Psoas muscle (tissue), 8 donors: Measurements from ENCODE around the gene IFIT1. TPM values are rescaled to one million over a fixed set of nuclear protein-coding genes. Genes with fewer than 3 reads are reported as not detected.

Experiments
- ATAC-seq, 4 donors: fragments of 200-7000 bp; cut with Tn5 transposase; one replicate each; pipeline ENCODE4 v1.9.1; 2020; ENCODE audit warnings: moderate library complexity in 3 of 4, mild to moderate bottlenecking in 2 of 4
- DNase-seq, 2 donors: peaks; one replicate each; pipeline ENCODE4 v3.0.0-alpha.2; 2020
- H3K27ac ChIP-seq: fragments of 200-600 bp; one replicate; pipeline ENCODE4 v1.8.0; 2022
- H3K27me3 ChIP-seq, 3 donors: fragments of 200-600 bp in 1 of 3; one replicate each; pipeline versions ENCODE4 v1.6.1 to v1.8.0; 2013 to 2022; ENCODE audit warnings: low read length in 2 of 3, mild to moderate bottlenecking in 2 of 3, moderate library complexity in 1 of 3; ENCODE audit not compliant: insufficient read depth in 3 of 3
- H3K36me3 ChIP-seq, 2 donors: fragments of 200-600 bp in 1 of 2; one replicate each; pipeline versions ENCODE4 v1.6.1 to v1.8.0; 2013 to 2022; ENCODE audit warnings: low read depth in 1 of 2, mild to moderate bottlenecking in 1 of 2, moderate library complexity in 1 of 2; ENCODE audit not compliant: insufficient read depth in 1 of 2
- H3K4me1 ChIP-seq: fragments of 200-600 bp; one replicate; pipeline ENCODE4 v1.8.0; 2022
- H3K4me3 ChIP-seq: fragments of 200-600 bp; one replicate; pipeline ENCODE4 v1.8.0; 2022; ENCODE audit warnings: mild to moderate bottlenecking
- H3K9me3 ChIP-seq: fragments of 200-600 bp; one replicate; pipeline ENCODE4 v1.8.0; 2022
- whole genome bisulfite sequencing, 3 donors: extraction: QIAGEN DNeasy Blood & Tissue Kit; methylation state at CpG; one replicate each; pipeline versions ENCODE4 v1.1.6 to v1.1.7; 2013; 5-methylcytosine and 5-hydroxymethylcytosine counted together
- intact Hi-C, 2 donors: fragments of 100-400 bp; cut with DNase I; formaldehyde crosslinking; loops; one replicate each; pipeline versions ENCODE4 v1.11.0 to v1.14.2; 2022
- polyA plus RNA-seq, 3 donors: library from polyadenylated mRNA; stranded (reverse); fragments of 200-250 nt; gene quantifications; one replicate each; pipeline ENCODE4 v1.2.3, GENCODE V29; 2013
- total RNA-seq, 4 donors: library from RNA; stranded (reverse); fragmentation: NEBNext Ultra II Directional in 2 of 4; extraction: Animal tissue kit (Norgen Biotek cat#: 25700) in 2 of 4; gene quantifications; one replicate each; pipeline versions ENCODE4 v1.2.1 to v1.2.4, GENCODE V29; 2021 to 2023
- TF ChIP-seq, protein P1 (sequence below): fragments of 200-600 bp; IDR thresholded peaks from one replicate; pipeline ENCODE4 v1.8.0; 2022; ENCODE audit warnings: antibody characterized with exemption
- donor health status: healthy with polysubstance abuse.
- donor health status: DM: no; HTN: no; CAD: no; lungs with moderate emphysema.
- donor health status: Bipolar disorder and iron deficiency.
- donor health status: healthy.
- donor health status: DM: yes; HTN: yes; CAD: no.
- donor health status: DM: no; HTN: no; CAD: no.
- donor health status: DM: no; HTN: no; CAD: no.
- donor health status: DM: yes; HTN: yes; CAD: no.

The IFIT1 gene
- total and polyA plus RNA-seq, 7 donors: 1.6 to 22.5 (median 3.3) TPM

GRCh38 chr10:89419548-89419947 lies 27.1 kb downstream of the IFIT1 start:
- TF ChIP-seq, protein P1, sequence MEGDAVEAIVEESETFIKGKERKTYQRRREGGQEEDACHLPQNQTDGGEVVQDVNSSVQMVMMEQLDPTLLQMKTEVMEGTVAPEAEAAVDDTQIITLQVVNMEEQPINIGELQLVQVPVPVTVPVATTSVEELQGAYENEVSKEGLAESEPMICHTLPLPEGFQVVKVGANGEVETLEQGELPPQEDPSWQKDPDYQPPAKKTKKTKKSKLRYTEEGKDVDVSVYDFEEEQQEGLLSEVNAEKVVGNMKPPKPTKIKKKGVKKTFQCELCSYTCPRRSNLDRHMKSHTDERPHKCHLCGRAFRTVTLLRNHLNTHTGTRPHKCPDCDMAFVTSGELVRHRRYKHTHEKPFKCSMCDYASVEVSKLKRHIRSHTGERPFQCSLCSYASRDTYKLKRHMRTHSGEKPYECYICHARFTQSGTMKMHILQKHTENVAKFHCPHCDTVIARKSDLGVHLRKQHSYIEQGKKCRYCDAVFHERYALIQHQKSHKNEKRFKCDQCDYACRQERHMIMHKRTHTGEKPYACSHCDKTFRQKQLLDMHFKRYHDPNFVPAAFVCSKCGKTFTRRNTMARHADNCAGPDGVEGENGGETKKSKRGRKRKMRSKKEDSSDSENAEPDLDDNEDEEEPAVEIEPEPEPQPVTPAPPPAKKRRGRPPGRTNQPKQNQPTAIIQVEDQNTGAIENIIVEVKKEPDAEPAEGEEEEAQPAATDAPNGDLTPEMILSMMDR: no peak
- no peaks in the 10 kb centered on the region for H3K9me3 ChIP-seq
- peaks cover 0 to 15% of the 10 kb centered on the region in 2 donors for H3K36me3 ChIP-seq
- ATAC-seq (no peak), DNase-seq (no peak)
- intact Hi-C loops: no loop called here
- H3K27ac ChIP-seq: no peak overlapping the region
- no peak overlapping the region for H3K4me3 ChIP-seq
- no peaks in the 10 kb centered on the region for H3K27me3 ChIP-seq
- 21 to 52% (median 26%) methylated on average over 3 of the region's 3 CpGs for WGBS, 3 donors
- H3K4me1 ChIP-seq: no peaks in the 10 kb centered on the region

GRCh38 chr10:89421018-89421476 lies 28.6 kb downstream of the IFIT1 start:
- H3K9me3 ChIP-seq: no peaks in the 10 kb centered on the region
- ATAC-seq (no peak), DNase-seq (no peak)
- no peaks in the 10 kb centered on the region for H3K4me1 ChIP-seq
- no peak overlapping the region for H3K27ac ChIP-seq
- TF ChIP-seq, protein P1: no peak
- H3K4me3 ChIP-seq: no peak overlapping the region
- H3K27me3 ChIP-seq: no peaks in the 10 kb centered on the region
- peaks cover 0 to 15% of the 10 kb centered on the region in 2 donors for H3K36me3 ChIP-seq
- intact Hi-C loops: loop anchor here in 1 of 2 donors (10.0 kb wide), 1 partner anchor 284 kb away; the partner anchor contains the start of gene KIF20B
- WGBS, 3 donors: 85 to 96% (median 93%) methylated on average over 2 of the region's 2 CpGs

- intact Hi-C loops: loop anchor here (1.0 to 10.0 kb wide), 2 partner anchors 139 to 280 kb away; partner anchors contain the start of gene KIF20B (in 1 of the 2)
- no peak overlapping the region for H3K27ac ChIP-seq
- H3K4me3 ChIP-seq: no peak overlapping the region
- ATAC-seq (no peak), DNase-seq (no peak)
- no peaks in the 10 kb centered on the region for H3K27me3 ChIP-seq
- peaks cover 23% of the 10 kb centered on the region for H3K4me1 ChIP-seq
- WGBS, 3 donors: 85 to 88% (median 86%) methylated on average over 5 of the region's 5 CpGs
- H3K36me3 ChIP-seq: no peaks in the 10 kb centered on the region
- TF ChIP-seq, protein P1: no peak
- H3K9me3 ChIP-seq: no peaks in the 10 kb centered on the region
Observed at GRCh38 chr10:89425000-89425399, 32.6 kb downstream of the IFIT1 start.

DNA sequence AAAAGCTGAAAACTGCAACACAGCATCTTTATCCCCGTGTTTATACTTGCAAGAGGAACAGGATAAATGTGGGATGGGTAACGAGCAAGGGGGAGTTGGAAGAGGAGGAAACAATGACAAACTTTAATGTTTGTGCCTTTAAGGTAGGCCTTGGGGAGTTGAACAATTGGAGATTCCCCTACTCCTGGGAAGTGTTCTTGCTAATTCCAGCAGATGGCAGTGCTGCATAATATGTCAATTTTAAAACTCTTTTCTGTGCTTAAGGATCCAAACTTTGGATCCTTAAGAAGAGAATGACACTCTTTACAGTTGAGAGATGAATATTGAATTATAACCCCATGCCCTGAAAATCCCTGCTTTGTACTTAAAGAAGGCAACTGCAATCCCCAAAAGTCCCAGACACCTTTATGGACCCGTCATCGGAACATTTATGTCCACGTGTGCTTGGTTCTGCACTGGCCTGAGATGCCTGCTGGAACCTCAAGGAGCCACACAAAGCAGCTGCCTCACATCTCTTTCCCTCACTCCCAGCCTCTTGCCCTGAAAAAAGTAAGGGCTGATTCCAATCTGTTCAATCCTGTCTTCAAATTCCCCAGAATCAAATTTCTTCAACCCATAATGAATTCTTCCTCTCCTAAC lies 33.9 kb downstream of the IFIT1 start:
- no peaks in the 10 kb centered on the region for H3K27me3 ChIP-seq
- intact Hi-C loops: loop anchor here in 1 of 2 donors (2.0 to 10.0 kb wide), 2 partner anchors 140 to 278 kb away; partner anchors contain the start of gene KIF20B
- TF ChIP-seq, protein P1: peak; percentile 87
- DNase-seq: no peak
- 53 to 55% (median 53%) methylated on average over 5 of the region's 5 CpGs for WGBS, 3 donors
- no peak overlapping the region for H3K4me3 ChIP-seq
- peaks cover 23% of the 10 kb centered on the region for H3K4me1 ChIP-seq
- H3K27ac ChIP-seq: no peak overlapping the region
- H3K9me3 ChIP-seq: no peaks in the 10 kb centered on the region
- peak; percentile 71 to 87 (median 78) for ATAC-seq
- no peaks in the 10 kb centered on the region for H3K36me3 ChIP-seq
